GM23338 (cell line): ENCODE results near the gene TIMM44. TPM values are rescaled to one million over a fixed set of nuclear protein-coding genes. Genes with fewer than 3 reads are reported as not detected.

ENCODE experiments used
- ATAC-seq: fragments of 200-7000 bp; cut with Tn5 transposase; 3 replicates; pipeline ENCODE4 v1.9.1; 2020
- DNase-seq: peaks from one replicate; pipeline ENCODE4 v3.0.0-alpha.2; 2015; ENCODE audit warnings: low spot score
- H2AFZ ChIP-seq: fragments of 200-600 bp; sonication (generic); 2 replicates; pipeline ENCODE4 v1.8.0; 2016; ENCODE audit warnings: antibody characterized with exemption, mild to moderate bottlenecking, moderate library complexity
- H3F3A ChIP-seq: fragments of 200-600 bp; sonication (generic); replicated peaks from 2 replicates; pipeline ENCODE4 v1.8.0; 2017; ENCODE audit warnings: antibody characterized with exemption, mixed run types, low read depth
- H3K27ac ChIP-seq: fragments of 200-600 bp; sonication (generic); 2 replicates; pipeline ENCODE4 v1.6.1; 2016; ENCODE audit warnings: low read depth
- H3K27me3 ChIP-seq: fragments of 200-600 bp; sonication (generic); 2 replicates; pipeline ENCODE4 v1.8.0; 2016; ENCODE audit warnings: mild to moderate bottlenecking, mixed run types, moderate library complexity; ENCODE audit not compliant: insufficient read depth
- H3K36me3 ChIP-seq: fragments of 200-600 bp; sonication (generic); 2 replicates; pipeline ENCODE4 v1.8.0; 2016; ENCODE audit warnings: mild to moderate bottlenecking; ENCODE audit not compliant: insufficient read depth
- H3K4me1 ChIP-seq: fragments of 200-600 bp; sonication (generic); 2 replicates; pipeline ENCODE4 v1.8.0; 2016; ENCODE audit warnings: mild to moderate bottlenecking, moderate library complexity; ENCODE audit not compliant: insufficient read depth
- H3K4me2 ChIP-seq: fragments of 200-600 bp; sonication (generic); 2 replicates; pipeline ENCODE4 v1.7.1; 2017; ENCODE audit warnings: mixed run types
- H3K4me3 ChIP-seq: fragments of 200-600 bp; sonication (generic); 2 replicates; pipeline ENCODE4 v1.6.1; 2016; ENCODE audit warnings: mixed run types
- H3K79me2 ChIP-seq: fragments of 200-600 bp; sonication (generic); replicated peaks from 2 replicates; pipeline ENCODE4 v1.8.0; 2017; ENCODE audit warnings: mild to moderate bottlenecking; ENCODE audit not compliant: insufficient read depth
- H3K9me2 ChIP-seq: fragments of 200-600 bp; sonication (generic); 2 replicates; pipeline ENCODE4 v1.8.0; 2017; ENCODE audit not compliant: insufficient read depth
- H4K20me1 ChIP-seq: fragments of 200-600 bp; sonication (generic); replicated peaks from 2 replicates; pipeline ENCODE4 v1.8.0; 2017; ENCODE audit warnings: mild to moderate bottlenecking; ENCODE audit not compliant: insufficient read depth
- H3K27ac Mint-ChIP-seq: 2 replicates; pipeline ENCODE4 v1.8.0; 2020; ENCODE audit warnings: inconsistent platforms, mild to moderate bottlenecking, moderate library complexity, mixed read lengths
- H3K27me3 Mint-ChIP-seq: 3 replicates; pipeline ENCODE4 v1.8.0; 2022; ENCODE audit warnings: low read depth, mild to moderate bottlenecking, moderate library complexity, mixed read lengths, inconsistent platforms; ENCODE audit not compliant: insufficient read depth, poor library complexity
- H3K36me3 Mint-ChIP-seq: 3 replicates; pipeline ENCODE4 v1.8.0; 2021; ENCODE audit warnings: low read depth, mild to moderate bottlenecking, inconsistent platforms, moderate library complexity, mixed read lengths
- H3K4me1 Mint-ChIP-seq: 3 replicates; pipeline ENCODE4 v1.8.0; 2020; ENCODE audit warnings: mild to moderate bottlenecking, inconsistent platforms, mixed read lengths
- H3K4me3 Mint-ChIP-seq: 3 replicates; pipeline ENCODE4 v1.8.0; 2021; ENCODE audit warnings: moderate library complexity, mild to moderate bottlenecking, inconsistent platforms, mixed read lengths
- H3K9me3 Mint-ChIP-seq: 3 replicates; pipeline ENCODE4 v1.8.0; 2020; ENCODE audit warnings: moderate library complexity, mild to moderate bottlenecking, inconsistent platforms, mixed read lengths
- EZH2phosphoT487 ChIP-seq: fragments of 200-600 bp; sonication (generic); IDR thresholded peaks from one replicate; pipeline ENCODE4 v1.8.1; 2018; ENCODE audit warnings: antibody characterized with exemption; ENCODE audit not compliant: unreplicated experiment
- JUNB ChIP-seq: IDR thresholded peaks from one replicate; pipeline ENCODE4 v1.6.1; 2016; ENCODE audit warnings: antibody characterized with exemption; ENCODE audit not compliant: unreplicated experiment
- NANOG ChIP-seq: IDR thresholded peaks from 2 replicates; pipeline ENCODE4 v1.6.1; 2016; ENCODE audit warnings: antibody characterized with exemption, borderline replicate concordance
- STAT1 ChIP-seq: IDR thresholded peaks from one replicate; pipeline ENCODE4 v1.6.1; 2016; ENCODE audit warnings: antibody characterized with exemption; ENCODE audit not compliant: unreplicated experiment
- ZNF331 ChIP-seq: fragments of 250-450 bp; sonication (Bioruptor Pico); IDR thresholded peaks from 2 replicates; pipeline ENCODE4 v1.5.0; 2020; ENCODE audit warnings: low read depth, mild to moderate bottlenecking, moderate library complexity
- polyA plus RNA-seq: library from polyadenylated mRNA; unstranded; fragments of >200 nt; fragmentation: Nextera tagmentation; extraction: Ambion mirVana; gene quantifications from 2 replicates; pipeline ENCODE4 v1.2.1, GENCODE V29; 2016
- total RNA-seq: library from RNA; depleted of rRNA; stranded (reverse); fragments of >200 nt; shearing (Covaris generic); gene quantifications from 2 replicates; pipeline ENCODE4 v1.2.3, GENCODE V29; 2014
- TF ChIP-seq, protein P1 (sequence below): fragments of 250-450 bp; sonication (Bioruptor Pico); IDR thresholded peaks from 2 replicates; pipeline ENCODE4 v1.5.0; 2020; ENCODE audit warnings: mild to moderate bottlenecking, moderate library complexity
- TF ChIP-seq, protein P2 (sequence below): IDR thresholded peaks from 2 replicates; pipeline ENCODE4 v1.6.1; 2016; ENCODE audit warnings: antibody characterized with exemption

The TIMM44 gene
- total and polyA plus RNA-seq, 2 experiments from 2014 or later: 125 to 128 TPM

DNA sequence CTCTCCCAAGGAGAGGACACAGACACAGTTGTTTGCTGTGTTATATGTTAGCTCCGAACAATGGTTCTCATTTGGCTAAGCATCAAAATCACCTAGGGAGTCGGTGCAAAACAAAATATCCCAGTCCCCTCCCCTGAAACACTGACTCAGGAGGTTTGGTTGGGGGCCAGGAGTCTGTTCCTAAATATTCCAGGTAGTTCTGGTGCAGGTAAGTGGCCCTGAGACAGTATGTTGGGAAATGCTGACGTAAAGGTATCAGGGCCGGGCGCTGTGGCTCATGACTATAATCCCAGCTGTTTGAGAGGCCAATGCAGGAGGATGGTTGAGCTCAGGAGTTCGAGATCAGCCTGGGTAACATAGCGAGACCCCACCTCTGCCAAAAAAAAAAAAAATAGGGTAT lies 42.1 kb downstream of the TIMM44 start (continued):
- TF ChIP-seq, protein P1, sequence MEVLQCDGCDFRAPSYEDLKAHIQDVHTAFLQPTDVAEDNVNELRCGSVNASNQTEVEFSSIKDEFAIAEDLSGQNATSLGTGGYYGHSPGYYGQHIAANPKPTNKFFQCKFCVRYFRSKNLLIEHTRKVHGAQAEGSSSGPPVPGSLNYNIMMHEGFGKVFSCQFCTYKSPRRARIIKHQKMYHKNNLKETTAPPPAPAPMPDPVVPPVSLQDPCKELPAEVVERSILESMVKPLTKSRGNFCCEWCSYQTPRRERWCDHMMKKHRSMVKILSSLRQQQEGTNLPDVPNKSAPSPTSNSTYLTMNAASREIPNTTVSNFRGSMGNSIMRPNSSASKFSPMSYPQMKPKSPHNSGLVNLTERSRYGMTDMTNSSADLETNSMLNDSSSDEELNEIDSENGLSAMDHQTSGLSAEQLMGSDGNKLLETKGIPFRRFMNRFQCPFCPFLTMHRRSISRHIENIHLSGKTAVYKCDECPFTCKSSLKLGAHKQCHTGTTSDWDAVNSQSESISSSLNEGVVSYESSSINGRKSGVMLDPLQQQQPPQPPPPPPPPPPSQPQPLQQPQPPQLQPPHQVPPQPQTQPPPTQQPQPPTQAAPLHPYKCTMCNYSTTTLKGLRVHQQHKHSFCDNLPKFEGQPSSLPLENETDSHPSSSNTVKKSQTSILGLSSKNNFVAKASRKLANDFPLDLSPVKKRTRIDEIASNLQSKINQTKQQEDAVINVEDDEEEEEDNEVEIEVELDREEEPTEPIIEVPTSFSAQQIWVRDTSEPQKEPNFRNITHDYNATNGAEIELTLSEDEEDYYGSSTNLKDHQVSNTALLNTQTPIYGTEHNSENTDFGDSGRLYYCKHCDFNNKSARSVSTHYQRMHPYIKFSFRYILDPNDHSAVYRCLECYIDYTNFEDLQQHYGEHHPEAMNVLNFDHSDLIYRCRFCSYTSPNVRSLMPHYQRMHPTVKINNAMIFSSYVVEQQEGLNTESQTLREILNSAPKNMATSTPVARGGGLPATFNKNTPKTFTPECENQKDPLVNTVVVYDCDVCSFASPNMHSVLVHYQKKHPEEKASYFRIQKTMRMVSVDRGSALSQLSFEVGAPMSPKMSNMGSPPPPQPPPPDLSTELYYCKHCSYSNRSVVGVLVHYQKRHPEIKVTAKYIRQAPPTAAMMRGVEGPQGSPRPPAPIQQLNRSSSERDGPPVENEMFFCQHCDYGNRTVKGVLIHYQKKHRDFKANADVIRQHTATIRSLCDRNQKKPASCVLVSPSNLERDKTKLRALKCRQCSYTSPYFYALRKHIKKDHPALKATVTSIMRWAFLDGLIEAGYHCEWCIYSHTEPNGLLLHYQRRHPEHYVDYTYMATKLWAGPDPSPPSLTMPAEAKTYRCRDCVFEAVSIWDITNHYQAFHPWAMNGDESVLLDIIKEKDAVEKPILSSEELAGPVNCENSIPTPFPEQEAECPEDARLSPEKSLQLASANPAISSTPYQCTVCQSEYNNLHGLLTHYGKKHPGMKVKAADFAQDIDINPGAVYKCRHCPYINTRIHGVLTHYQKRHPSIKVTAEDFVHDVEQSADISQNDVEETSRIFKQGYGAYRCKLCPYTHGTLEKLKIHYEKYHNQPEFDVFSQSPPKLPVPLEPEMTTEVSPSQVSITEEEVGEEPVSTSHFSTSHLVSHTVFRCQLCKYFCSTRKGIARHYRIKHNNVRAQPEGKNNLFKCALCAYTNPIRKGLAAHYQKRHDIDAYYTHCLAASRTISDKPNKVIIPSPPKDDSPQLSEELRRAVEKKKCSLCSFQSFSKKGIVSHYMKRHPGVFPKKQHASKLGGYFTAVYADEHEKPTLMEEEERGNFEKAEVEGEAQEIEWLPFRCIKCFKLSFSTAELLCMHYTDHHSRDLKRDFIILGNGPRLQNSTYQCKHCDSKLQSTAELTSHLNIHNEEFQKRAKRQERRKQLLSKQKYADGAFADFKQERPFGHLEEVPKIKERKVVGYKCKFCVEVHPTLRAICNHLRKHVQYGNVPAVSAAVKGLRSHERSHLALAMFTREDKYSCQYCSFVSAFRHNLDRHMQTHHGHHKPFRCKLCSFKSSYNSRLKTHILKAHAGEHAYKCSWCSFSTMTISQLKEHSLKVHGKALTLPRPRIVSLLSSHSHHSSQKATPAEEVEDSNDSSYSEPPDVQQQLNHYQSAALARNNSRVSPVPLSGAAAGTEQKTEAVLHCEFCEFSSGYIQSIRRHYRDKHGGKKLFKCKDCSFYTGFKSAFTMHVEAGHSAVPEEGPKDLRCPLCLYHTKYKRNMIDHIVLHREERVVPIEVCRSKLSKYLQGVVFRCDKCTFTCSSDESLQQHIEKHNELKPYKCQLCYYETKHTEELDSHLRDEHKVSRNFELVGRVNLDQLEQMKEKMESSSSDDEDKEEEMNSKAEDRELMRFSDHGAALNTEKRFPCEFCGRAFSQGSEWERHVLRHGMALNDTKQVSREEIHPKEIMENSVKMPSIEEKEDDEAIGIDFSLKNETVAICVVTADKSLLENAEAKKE (CRISPR knock-in tag): no peak
- TF ChIP-seq NANOG: no peak

DNA sequence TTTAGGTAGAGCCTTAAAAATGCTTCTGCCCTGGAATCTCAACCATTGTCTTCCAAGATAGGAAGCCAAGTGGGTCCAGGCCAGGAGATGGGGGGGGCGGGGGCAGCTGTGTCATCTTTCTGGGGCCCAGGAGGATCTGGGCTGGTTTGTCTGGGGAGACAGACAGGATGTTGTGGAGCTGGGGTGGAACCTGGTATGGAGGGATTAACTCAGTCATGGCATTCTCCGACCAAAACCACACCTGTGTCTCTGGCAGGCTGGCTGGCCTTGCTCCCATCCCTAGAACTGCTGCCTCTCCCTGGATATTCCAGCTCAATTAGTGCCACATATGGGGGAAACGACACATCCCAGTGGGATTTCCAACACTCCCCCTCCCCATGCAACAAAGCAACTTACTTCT lies 42.5 kb downstream of the TIMM44 start:
- DNase-seq (no peak), ATAC-seq (no peak)
- Histone ChIP-seq H3K4me2 (no peak overlapping the region), H4K20me1 (no peaks in the 10 kb centered on the region; the same call in 1 of the 2 replicates), H3F3A (peaks cover 8% of the 10 kb centered on the region; the same call in 1 of the 2 replicates), H2AFZ (no peak overlapping the region), H3K4me1 (peaks cover 11% of the 10 kb centered on the region), H3K36me3 (no peaks in the 10 kb centered on the region; the same call in 1 of the 2 replicates), H3K9me2 (no peaks in the 10 kb centered on the region), H3K27me3 (no peaks in the 10 kb centered on the region), H3K27ac (no peak overlapping the region), H3K79me2 (peaks cover 16% of the 10 kb centered on the region), H3K4me3 (no peak overlapping the region)
- peaks cover 17% of the 10 kb centered on the region; the same call in 2 of the 3 replicates for H3K36me3 Mint-ChIP-seq
- H3K4me1 Mint-ChIP-seq: peaks cover 19% of the 10 kb centered on the region
- no peak overlapping the region for H3K27ac Mint-ChIP-seq
- peaks cover 24% of the 10 kb centered on the region for H3K27me3 Mint-ChIP-seq
- H3K9me3 Mint-ChIP-seq: peaks cover 6% of the 10 kb centered on the region; the same call in 1 of the 3 replicates
- no peak overlapping the region for H3K4me3 Mint-ChIP-seq
- TF ChIP-seq NANOG (no peak), EZH2phosphoT487 (no peak), STAT1 (no peak), JUNB (no peak), ZNF331 (CRISPR knock-in tag) (no peak)
- TF ChIP-seq, protein P1 (CRISPR knock-in tag): no peak
- TF ChIP-seq, protein P2, sequence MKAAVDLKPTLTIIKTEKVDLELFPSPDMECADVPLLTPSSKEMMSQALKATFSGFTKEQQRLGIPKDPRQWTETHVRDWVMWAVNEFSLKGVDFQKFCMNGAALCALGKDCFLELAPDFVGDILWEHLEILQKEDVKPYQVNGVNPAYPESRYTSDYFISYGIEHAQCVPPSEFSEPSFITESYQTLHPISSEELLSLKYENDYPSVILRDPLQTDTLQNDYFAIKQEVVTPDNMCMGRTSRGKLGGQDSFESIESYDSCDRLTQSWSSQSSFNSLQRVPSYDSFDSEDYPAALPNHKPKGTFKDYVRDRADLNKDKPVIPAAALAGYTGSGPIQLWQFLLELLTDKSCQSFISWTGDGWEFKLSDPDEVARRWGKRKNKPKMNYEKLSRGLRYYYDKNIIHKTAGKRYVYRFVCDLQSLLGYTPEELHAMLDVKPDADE: no peak
